Transverse colon (tissue), 4 donors: Measurements from ENCODE around the gene KIF25. TPM values are rescaled to one million over a fixed set of nuclear protein-coding genes. Genes with fewer than 3 reads are reported as not detected.

Experiments used
- DNase-seq: peaks from one replicate; pipeline ENCODE4 v3.0.0-alpha.2; 2019
- H3K27ac ChIP-seq, 4 donors: fragments of 200-600 bp; sonication (generic); 2 replicates each; pipeline ENCODE4 v1.5.1; 2016 to 2018; ENCODE audit warnings: inconsistent platforms in 4 of 4
- H3K27me3 ChIP-seq: fragments of 200-600 bp; sonication (generic); 2 replicates; pipeline ENCODE4 v1.5.1; 2017; ENCODE audit warnings: inconsistent platforms
- H3K36me3 ChIP-seq, 4 donors: fragments of 200-600 bp; sonication (generic); 2 replicates each; pipeline ENCODE4 v1.5.1; 2017 to 2019; ENCODE audit warnings: inconsistent platforms in 4 of 4
- H3K4me1 ChIP-seq, 4 donors: fragments of 200-600 bp; sonication (generic); 2 replicates each; pipeline ENCODE4 v1.5.1; 2017 to 2020; ENCODE audit warnings: inconsistent platforms in 4 of 4
- H3K4me3 ChIP-seq, 4 donors: fragments of 200-600 bp; sonication (generic); 1 replicate in 1 of 4; 2 replicates in 3 of 4; pipeline versions ENCODE4 v1.5.1 to v1.6.1; 2017 to 2019; ENCODE audit warnings: inconsistent platforms in 4 of 4
- H3K9me3 ChIP-seq, 2 donors: fragments of 200-600 bp; sonication (generic); 2 replicates each; pipeline ENCODE4 v1.5.1; 2017 to 2019; ENCODE audit warnings: inconsistent platforms in 2 of 2
- EP300 ChIP-seq: sonication (generic); formaldehyde crosslinking; IDR thresholded peaks from one replicate; pipeline ENCODE4 v1.6.1; 2017; ENCODE audit warnings: antibody characterized with exemption, low read depth
- POLR2A ChIP-seq: fragments of 450-650 bp; IDR thresholded peaks from one replicate; pipeline ENCODE4 v1.6.1; 2016; ENCODE audit warnings: antibody characterized with exemption, mild to moderate bottlenecking, moderate library complexity
- POLR2AphosphoS5 ChIP-seq, 3 donors: sonication (generic); formaldehyde crosslinking; IDR thresholded peaks; one replicate each; pipeline ENCODE4 v1.6.1; 2016; ENCODE audit warnings: antibody characterized with exemption in 3 of 3
- WGBS, 2 donors: methylation state at CpG; one replicate each; pipeline ENCODE4 v1.1.5; 2018; ENCODE audit warnings: low coverage in 1 of 2; 5-methylcytosine and 5-hydroxymethylcytosine counted together
- in situ Hi-C, 4 donors: fragments of 200-750 bp; cut with MboI; loops; one replicate each; pipeline versions ENCODE4 v1.15.0 to v1.15.1; 2017; ENCODE audit warnings: low sequenced_read_pairs in 3 of 4, low pct_ligation_motif_present in 1 of 4, low pct_unique_long_range_greater_than_20kb in 1 of 4
- intact Hi-C: fragments of 100-400 bp; cut with DNase I; formaldehyde crosslinking; loops from one replicate; pipeline ENCODE4 v1.15.1; 2023; ENCODE audit warnings: low total_unique reads
- total RNA-seq, 4 donors: library from RNA; depleted of rRNA; stranded (reverse); fragments of >200 nt; gene quantifications; one replicate each; pipeline ENCODE4 v1.1.0, GENCODE V29; 2016
- TF ChIP-seq, protein P1 (sequence below), 5 experiments: fragments of 200-600 bp in 3 of 5; fragments of 450-650 bp in 2 of 5; sonication (generic) in 3 of 5; IDR thresholded peaks; 1 replicate in 2 of 5; 2 replicates in 3 of 5; pipeline ENCODE4 v1.5.1; 2016 to 2017; ENCODE audit warnings: antibody characterized with exemption in 5 of 5, inconsistent platforms in 3 of 5, mild to moderate bottlenecking in 2 of 5, moderate library complexity in 1 of 5

The KIF25 gene
- total RNA-seq, 4 donors from 2014 or later: not detected

DNA sequence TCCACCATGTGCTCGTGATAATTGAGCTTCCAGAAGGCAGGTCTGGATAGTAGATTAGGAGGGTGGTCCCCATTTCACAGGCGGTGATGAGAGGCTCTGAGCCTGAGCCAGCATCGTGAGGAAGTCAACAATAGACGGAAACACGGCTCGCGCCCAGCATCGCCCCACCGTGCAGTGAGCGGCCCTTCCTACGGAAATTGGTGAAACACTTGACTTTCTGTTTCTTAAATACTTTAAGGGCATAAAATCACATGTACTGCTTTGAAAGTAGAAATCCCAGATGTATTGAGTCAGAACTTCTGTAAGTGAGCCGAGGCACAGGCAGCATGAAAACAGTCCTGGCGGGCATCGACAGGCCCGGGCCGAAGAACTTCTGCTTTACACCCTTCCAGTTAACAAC is 4.3 kb upstream of the KIF25 start:
- WGBS, 2 donors: 80 to 88% methylated on average over 5 to 16 of the region's 16 CpGs
- TF ChIP-seq EP300 (no peak), POLR2AphosphoS5 (IDR thresholded peaks at IDR 0.05) (no peak), POLR2A (no peak)
- TF ChIP-seq, protein P1, sequence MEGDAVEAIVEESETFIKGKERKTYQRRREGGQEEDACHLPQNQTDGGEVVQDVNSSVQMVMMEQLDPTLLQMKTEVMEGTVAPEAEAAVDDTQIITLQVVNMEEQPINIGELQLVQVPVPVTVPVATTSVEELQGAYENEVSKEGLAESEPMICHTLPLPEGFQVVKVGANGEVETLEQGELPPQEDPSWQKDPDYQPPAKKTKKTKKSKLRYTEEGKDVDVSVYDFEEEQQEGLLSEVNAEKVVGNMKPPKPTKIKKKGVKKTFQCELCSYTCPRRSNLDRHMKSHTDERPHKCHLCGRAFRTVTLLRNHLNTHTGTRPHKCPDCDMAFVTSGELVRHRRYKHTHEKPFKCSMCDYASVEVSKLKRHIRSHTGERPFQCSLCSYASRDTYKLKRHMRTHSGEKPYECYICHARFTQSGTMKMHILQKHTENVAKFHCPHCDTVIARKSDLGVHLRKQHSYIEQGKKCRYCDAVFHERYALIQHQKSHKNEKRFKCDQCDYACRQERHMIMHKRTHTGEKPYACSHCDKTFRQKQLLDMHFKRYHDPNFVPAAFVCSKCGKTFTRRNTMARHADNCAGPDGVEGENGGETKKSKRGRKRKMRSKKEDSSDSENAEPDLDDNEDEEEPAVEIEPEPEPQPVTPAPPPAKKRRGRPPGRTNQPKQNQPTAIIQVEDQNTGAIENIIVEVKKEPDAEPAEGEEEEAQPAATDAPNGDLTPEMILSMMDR (IDR thresholded peaks at IDR 0.05): no peak
- in situ Hi-C loops: no loop called here
- DNase-seq: no peak
- H3K4me3 ChIP-seq: no peak overlapping the region
- H3K27me3 ChIP-seq: no peaks in the 10 kb centered on the region
- H3K9me3 ChIP-seq: no peaks in the 10 kb centered on the region
- intact Hi-C loops: no loop called here
- no peaks in the 10 kb centered on the region for H3K4me1 ChIP-seq
- no peak overlapping the region for H3K27ac ChIP-seq
- no peaks in the 10 kb centered on the region for H3K36me3 ChIP-seq

DNA sequence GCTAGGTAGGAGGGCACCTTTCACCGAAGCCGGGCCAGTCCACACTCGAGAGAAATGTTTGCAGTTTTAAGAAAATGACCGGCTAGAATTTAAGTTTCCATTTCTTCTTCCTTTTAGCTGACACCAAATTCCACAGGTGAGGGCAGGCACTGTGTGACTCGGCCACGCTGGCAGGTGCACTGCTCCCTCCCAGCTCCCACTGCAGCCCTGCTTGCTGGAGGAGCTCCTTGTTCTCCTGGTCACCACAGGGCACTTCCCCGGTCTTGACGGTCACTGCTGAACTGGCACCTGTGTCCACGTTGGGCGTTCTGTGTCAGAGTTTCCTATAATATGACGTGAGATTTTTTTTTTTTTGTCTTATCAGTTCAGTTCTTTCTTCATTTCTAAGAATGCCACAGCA is 3.6 kb upstream of the KIF25 start:
- TF ChIP-seq, protein P1 (IDR thresholded peaks at IDR 0.05): no peak
- TF ChIP-seq EP300: no peak
- H3K4me3 ChIP-seq: no peak overlapping the region
- in situ Hi-C loops (no loop called here), intact Hi-C loops (no loop called here)
- H3K27me3 ChIP-seq: no peaks in the 10 kb centered on the region
- no peaks in the 10 kb centered on the region for H3K36me3 ChIP-seq
- DNase-seq: no peak
- 85 to 100% methylated on average over 4 to 11 of the region's 11 CpGs for WGBS, 2 donors
- H3K4me1 ChIP-seq: no peaks in the 10 kb centered on the region
- H3K27ac ChIP-seq: no peak overlapping the region
- no peaks in the 10 kb centered on the region for H3K9me3 ChIP-seq

DNA sequence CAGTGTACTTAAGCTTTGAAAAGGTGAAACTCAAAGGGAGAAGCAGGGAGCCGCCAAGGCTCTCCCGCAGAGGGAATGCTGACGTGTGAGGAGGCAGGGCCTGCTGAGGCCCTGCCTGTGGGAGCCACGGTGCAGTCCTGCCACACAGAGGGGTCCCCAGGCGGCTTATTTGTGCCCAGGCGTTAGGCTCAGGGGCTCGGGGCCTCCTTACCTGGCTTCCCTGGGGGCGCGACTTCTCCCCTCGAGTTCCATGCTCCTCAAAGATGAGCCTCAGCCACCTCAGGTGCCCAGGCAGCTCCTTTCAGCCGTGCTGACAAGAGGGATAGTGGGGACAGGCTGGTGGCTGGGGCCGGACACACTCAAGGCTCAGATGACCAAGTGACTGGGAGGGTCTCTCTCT is 2.2 kb upstream of the KIF25 start:
- no peak for DNase-seq
- WGBS, 2 donors: 84% methylated on average over 12 of the region's 12 CpGs; no CpG with 5 or more reads in 1 of the 2 donors
- no peak for TF ChIP-seq POLR2A
- no peak for TF ChIP-seq POLR2AphosphoS5 (IDR thresholded peaks at IDR 0.05)
- TF ChIP-seq, protein P1 (IDR thresholded peaks at IDR 0.05): no peak
- no peak for TF ChIP-seq EP300
- in situ Hi-C loops: no loop called here
- no peak overlapping the region for H3K27ac ChIP-seq
- H3K36me3 ChIP-seq: no peaks in the 10 kb centered on the region
- H3K4me1 ChIP-seq: no peaks in the 10 kb centered on the region
- no peak overlapping the region for H3K4me3 ChIP-seq
- intact Hi-C loops: no loop called here
- no peaks in the 10 kb centered on the region for H3K27me3 ChIP-seq
- H3K9me3 ChIP-seq: no peaks in the 10 kb centered on the region

DNA sequence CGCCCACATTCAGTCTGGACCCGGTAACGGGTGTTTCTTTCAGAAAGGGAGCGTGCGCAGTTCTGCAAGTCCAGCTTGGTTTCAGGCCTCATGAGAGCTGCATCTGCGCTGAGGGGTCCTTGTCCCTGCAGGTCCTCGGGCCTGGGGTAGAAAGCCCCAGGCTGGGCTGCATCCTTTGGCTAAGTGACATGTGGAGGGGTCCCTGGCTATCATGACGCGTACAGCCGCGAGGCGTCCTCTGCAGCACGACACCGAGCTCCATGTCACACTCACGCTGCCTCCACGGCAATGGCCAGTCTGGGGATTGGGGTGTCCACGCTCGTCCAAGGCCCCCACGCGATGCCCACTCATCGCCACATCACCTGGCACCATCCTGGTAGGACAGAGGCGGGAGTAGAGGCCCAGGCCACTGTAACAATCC is 1.7 kb upstream of the KIF25 start:
- Histone ChIP-seq H3K36me3 (no peaks in the 10 kb centered on the region), H3K27me3 (no peaks in the 10 kb centered on the region), H3K4me3 (no peak overlapping the region), H3K4me1 (no peaks in the 10 kb centered on the region), H3K9me3 (no peaks in the 10 kb centered on the region), H3K27ac (no peak overlapping the region)
- WGBS, 2 donors: 98% methylated on average over 22 of the region's 22 CpGs; no CpG with 5 or more reads in 1 of the 2 donors
- in situ Hi-C loops (no loop called here), intact Hi-C loops (no loop called here)
- TF ChIP-seq POLR2A (no peak), POLR2AphosphoS5 (IDR thresholded peaks at IDR 0.05) (no peak), EP300 (no peak)
- TF ChIP-seq, protein P1 (IDR thresholded peaks at IDR 0.05): no peak
- no peak for DNase-seq
